NCI-H774 (cell line): ENCODE measurements around the gene TMEM132E.

Source experiments
- DNase-seq: peaks from one replicate; lab custom pipeline; 2025; lab: John Stamatoyannopoulos, UW

Gene TMEM132E

DNA sequence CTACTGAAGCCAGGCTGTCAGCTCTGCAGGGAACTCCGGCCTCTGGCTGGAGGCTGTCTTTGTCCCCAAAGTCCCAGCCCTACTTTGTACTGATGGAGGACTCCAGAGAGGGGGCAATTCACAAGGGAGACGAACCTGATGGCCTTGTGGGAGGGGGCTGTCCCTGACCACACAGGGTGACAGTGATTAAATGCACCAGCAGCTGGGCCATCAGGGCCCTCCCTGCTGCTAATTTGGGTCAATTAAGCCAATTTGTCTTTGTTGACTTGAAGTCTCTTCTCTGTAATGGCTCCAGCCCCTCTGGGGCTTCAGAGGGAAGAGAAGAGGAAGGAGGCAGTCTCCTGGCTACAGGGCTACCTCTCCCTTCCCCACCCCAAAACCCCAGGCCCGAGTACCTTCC, 22.0 kb downstream of the TMEM132E start:
- DNase-seq, result no peak

DNA sequence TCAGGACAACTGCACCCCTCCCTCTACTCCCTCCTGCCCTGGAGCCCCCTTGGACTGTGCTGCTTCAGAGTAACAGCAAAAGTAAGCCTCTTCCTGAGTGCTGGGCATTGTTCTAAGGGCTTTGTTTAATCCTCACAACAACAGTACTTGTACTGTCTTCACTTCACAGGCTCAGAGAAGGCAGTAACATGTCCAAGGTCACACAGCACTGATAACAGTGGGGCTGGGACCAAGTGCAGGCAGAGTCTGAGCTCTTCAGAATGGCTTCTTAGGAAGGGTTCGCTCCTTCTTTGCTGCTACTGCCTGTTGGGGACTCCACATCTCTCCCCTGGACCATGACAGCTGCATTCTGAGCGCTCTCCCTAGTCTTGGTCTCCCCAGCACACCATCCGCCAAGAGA, 24.6 kb downstream of the TMEM132E start:
- DNase-seq, result no peak

DNA sequence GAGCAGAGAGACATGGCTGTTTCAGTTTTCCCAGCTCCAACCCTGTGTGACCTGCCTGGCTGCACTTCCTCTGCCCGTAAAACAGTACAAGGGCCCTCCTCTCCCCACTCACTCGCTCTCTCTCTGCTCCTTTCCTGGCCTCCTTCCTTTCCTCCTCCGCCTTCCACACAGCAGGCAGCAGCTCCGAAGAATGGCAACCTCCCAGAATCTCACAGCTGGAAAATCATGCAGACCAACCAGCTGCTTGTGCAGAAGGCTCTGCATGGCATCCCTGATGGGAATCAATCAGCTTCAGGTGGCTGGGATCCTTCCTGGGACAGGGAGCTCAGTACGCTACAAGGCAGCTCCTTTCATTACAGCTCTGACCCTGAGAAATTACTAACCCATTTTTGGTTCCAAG, 27.4 kb downstream of the TMEM132E start:
- DNase-seq, result no peak

DNA sequence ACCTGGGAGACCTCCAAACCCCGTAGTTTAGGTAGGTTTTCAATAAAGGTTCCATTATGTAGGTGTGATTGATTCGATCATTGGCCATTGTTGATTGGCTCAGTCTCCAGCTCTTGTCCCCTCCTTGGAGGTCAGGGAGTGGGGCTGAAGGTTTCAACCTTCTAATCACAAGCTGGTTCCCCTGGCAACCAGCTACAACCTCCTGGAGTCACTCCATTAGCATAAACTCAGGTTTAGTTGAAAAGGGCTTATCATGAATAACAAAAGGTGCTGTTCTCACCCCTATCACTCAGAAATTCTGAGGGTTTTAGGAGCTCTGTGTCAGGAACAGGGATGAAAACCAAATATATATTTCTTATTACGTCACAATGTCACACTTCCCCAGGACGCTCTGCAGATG, 28.5 kb downstream of the TMEM132E start:
- no peak for DNase-seq

DNA sequence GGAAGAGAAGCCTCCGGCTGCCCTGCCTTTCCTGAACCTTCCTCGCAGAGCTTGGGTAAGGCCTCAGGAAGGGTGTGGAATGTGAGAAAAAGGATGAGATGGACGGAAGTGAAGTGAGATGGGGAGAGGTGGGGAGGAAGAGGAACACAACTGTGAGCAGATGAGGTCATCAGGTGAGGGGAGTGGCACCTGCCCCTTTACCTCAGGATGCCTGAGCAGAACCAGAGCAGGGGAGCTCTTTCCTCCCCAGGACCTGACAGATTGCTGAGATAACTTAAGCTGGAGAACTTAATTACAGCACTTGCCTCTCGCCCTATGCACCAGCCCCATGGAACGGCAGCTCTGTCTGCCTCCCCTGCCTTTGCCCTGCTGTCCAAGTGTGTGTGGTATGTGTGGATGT, 29.8 kb downstream of the TMEM132E start:
- DNase-seq, result no peak

DNA sequence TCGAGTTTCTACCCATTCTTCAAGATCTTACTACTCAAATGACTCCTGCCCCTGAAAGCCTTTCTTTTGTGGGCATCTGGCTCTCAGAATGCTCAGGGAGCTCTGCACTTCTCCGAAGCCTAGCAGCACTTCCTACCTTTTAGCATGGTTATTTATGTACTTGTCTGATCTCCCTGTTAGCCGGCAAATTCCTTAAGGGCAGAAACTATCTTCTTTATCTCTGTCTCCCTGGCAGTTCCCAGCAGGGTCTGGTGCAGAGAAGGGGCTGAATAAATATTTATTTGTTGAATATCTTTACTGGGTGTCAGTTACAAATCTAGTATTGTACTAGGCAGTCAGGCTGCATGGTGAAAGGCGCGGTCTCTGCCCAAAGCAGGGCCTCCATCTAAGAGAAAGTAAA, 30.7 kb downstream of the TMEM132E start:
- no peak for DNase-seq

DNA sequence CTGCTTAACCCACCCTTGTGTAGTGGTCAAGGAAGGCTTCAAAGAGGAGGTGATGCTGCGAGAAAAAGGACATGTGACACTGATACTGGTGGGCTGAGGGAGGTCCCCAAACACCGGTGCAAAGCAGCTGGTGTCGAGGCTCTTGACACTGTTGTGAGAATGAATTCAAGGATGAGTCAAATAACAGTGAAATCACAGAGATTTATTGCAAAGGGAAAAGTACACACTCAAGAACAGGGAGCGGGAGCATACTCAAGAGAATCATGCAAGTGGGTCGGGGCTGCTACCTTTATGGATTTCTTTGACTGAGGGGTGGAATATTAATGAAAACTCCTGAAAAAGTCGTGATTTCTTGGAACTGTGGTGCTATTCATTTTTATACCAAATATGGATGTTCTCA, 31.1 kb downstream of the TMEM132E start:
- no peak for DNase-seq

DNA sequence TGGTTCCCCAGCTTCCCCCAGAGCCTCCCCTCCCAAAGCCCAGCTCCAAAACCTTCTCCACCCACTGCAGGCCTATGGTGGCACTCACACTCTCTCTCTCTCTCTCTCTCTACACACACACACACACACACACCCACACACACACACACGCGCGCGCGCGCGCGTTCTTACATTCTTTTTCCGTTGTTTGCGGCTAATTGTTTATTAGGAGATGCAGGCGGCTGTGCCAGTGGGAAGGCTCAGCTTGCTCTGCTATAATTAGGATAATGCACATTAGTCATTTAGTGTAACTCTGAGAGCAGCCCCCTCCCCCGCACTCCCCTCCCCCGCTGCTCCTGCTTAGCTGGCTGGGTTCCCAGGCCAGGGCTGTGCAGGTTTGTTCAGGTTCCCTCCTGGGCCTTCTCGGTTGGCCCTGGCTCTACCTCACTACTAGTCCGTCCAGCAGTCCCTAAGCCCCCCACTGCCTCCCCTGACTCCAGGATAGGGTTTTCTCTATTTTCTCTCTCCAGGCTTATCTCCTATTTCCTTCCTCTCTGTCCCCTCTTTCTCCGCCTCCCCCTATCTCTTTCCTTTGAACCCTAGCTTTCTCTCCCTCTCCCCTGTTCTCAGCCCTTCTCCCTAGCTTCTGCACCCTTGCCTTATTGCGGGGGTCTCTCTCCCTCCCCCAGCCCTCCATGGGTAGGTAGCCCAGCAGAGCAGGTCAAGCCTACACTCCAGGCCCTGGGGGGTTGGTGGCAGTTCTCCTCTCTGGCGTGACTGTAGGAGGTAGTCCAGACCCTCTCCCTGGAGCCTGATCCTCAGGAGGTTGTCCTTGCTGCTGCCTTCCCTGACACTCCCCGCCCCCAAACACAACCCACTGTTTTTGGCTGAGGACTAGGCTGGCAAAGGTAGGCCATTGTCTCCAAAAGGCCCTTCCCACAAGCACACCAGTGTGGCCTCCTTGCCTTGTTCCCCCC, 34.0 kb downstream of the TMEM132E start:
- no peak for DNase-seq

DNA sequence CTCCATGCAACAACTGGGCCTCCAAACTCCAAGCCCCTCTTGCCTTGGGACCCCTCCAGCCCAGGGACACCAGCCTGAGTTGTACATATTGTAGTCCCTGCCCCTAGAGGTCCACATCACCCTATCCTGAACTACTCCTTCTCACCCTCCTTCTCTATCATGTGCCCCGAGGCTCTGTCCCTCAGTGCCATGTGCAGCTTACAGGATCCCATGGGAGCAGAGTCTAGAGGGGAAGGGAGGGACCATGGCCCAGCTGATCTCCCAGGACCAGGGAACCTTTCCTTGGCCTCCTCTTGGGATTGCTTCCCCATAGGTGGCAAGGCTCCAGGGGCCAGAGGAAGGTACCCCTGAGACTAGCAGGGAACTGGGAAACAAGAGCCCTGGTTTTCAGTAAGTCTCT, 35.3 kb downstream of the TMEM132E start:
- DNase-seq, result no peak

DNA sequence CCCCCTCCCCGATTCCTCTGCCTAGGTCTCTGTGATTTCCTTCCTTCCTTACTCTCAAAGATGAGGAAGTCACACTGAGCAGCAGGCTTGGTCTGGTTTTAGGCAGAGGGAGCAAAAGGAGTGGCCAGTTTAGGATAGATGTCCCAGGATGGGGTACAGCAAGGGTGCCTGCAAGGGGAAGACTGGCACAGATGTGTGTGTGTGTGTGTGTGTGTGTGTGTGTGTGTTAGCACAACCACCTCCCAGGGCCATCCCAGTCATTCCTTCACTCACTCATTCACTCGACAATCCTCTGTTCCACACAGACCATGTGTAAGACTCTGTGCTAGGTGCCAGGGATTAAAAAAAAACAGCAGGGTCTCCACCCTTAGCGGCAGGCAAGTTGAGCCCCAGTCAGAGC, 35.9 kb downstream of the TMEM132E start:
- DNase-seq, result no peak

DNA sequence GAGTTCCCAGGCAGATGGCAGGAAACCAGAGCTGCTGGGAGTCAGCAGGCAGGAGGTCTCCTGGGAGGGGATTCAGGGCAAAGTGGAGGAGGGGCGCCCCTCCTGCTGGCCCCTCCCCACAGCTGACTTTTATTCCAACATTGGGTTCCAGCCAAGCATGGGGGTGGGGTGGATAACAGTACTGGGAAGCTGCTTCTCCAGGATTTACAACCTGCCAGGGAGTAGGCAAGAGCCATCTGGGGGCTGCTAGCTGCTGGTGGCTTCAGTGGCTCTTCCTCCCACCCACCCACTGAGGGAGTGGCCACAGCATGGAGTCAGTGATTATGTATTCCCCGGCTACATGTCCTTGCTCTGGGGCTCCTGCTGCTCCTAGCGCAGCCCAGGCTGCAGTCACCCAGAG, 36.8 kb downstream of the TMEM132E start:
- DNase-seq, result no peak

DNA sequence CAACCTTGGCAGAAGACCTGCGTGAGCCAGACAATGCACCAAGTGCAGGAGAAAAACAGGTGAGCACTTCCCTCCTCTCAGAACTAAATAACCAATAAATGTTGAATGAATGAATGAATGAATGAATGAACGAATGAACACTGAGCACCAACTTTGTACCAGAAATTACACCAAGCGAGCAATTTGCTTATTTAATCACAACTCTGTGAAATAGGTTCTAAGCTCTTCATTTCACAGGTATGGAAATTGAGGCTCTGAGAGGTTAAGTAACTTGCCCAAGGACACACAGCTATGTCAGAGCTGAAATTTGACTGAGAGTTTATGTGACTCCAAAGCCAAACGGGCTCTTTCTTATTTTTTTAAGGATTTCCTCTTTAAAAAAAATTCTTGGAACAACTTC, 38.0 kb downstream of the TMEM132E start:
- DNase-seq, result no peak

DNA sequence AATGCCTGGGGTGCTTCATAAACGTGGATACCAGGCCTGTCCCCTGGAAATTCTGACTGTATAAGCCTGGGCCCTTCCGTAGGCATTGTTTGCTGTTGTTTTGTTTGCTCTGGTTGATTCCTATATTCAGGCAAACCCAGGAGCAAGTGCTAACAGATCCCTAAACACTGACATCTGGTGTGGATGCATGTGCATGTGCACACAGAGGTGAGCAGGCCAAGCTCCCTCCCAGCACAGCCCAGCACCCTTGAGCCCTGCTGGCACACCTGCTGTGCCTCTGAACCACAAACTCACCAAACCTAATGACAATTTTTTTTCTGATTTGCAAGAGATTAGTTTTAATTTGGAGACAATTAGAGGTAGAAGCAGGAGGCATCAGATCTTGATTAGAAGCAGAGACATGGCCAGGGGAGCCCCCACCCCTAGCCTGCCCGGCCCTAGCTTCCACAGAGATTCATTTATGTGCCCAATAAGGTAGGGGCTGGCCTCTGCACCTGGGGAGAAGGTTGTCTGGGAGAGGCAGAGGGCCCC, 40.4 kb downstream of the TMEM132E start:
- no peak for DNase-seq

DNA sequence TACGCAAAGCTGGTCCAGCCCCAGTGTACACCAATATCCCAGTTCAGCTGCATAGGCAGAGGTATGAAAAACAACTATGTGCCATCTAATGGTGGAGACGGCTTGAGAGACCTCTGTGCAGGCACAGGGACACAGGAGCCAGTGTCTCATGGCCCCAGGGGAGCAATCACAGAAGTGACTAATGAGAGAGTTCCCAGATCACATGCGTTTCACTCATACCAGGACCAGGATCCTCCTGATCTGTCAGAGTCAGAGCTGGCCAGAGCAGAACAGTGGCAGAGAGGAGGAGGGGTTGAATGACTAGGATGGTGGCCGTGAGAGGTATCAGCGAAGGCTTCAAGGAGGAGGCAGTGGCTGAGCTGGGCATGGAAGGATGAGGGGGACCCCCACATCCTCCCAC, 41.1 kb downstream of the TMEM132E start:
- DNase-seq, result no peak

DNA sequence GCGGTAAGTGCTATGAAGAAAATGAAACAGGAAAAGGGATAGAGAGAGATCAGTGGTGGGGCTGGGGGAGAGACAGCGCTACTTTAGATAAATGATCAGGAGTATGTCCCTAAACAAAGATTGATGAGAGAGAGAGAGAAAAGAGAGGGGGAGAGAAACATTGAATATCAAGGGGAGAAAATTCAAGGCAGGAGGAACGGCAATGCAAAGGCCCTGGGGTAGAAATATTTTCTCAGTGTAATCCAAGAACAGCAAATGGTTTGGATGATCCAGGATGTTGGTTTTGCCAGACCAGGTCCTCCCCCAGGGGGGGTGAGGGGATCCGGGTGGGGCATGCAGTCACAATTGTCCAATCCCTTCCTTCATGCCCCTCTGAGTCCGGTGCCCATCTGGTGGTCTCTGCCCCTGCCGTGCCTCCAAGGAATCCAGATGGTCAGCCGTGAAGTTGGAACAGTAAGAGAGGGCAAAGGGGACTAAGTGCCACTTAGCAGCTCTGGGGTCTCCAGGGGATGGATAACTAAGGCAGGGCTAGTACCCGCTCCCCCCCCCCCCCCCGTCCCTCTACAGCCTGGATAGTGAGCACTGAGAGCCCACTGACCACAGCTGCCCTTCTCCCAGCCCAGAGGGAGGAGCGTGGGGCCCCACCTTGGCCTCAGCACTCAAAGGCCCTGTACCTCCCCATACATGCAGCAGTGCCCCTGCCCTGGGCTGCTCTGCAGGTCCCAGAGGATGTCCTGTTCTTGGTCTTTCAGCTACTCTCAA, 43.7 kb downstream of the TMEM132E start:
- DNase-seq, result no peak

DNA sequence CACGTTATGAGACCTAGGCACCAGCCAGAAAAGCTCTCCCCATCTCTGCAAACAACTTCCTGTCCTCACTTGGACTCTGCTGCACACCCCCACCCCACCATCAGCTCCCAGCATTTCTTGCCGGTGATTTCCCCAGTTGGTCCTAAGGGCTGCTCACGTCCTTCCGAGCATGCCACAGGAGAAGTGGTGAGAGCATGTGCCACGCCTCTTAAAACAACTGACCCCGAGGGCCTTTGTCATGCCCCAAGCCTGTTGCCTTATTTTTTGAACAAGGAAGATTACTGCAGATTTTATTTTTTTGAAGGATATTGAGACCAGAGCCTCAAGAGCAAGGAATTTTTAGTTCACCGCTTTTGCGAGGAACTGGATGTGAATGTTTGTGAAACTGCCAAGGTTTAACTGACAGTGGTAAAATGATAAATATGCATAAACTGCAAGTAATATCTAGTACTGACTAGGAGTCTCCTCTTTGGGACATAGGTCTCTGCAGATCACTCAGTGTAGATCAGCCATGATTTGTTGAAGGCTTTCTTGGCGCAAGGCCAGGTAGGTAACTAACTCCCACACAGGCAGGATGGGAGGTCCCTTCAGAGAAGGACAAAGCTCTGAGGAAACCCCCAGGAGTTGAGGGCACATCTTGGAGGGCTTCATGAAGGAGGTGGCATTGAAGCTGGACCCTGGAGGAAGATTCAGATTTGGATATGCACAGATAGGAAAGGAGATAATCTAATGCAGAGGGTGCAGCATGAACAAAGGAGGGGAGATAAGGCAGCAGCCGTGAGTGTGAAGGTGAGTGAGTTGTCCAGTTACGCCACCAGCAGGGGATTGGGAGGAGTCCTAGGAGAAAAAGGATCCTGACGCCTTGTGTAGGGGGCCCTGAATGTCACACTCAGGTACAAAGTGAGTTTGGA, 44.7 kb downstream of the TMEM132E start:
- DNase-seq, result no peak

DNA sequence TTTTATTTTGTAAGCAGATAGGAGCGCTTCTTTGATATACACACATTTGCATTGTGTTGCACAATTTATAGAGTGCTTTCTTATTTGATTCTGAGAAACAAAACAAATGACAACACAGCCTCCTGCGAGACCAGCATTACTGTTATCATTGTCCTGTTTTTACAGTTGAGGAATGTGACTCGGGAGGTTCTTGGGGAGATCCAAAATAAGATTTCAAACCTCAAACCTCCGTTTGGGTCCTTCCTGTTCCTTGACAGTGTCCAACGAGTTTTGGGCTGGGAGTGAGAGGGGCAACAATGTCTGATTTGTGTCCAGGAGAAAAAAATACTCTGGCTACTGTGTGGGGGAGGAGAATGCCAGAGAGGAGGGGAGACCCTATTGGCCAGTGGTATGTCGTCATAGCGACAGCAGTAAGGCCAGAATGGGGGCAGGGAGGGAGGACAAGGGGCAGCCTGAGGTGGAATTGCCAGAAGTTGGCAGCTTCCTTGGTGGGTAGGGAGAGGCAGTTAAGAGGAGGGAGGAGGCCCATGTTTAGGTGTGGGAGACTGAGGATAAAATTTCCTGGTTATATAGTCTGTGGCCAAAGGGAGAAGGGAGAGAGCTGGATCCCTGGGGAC, 45.5 kb downstream of the TMEM132E start:
- DNase-seq, result no peak

DNA sequence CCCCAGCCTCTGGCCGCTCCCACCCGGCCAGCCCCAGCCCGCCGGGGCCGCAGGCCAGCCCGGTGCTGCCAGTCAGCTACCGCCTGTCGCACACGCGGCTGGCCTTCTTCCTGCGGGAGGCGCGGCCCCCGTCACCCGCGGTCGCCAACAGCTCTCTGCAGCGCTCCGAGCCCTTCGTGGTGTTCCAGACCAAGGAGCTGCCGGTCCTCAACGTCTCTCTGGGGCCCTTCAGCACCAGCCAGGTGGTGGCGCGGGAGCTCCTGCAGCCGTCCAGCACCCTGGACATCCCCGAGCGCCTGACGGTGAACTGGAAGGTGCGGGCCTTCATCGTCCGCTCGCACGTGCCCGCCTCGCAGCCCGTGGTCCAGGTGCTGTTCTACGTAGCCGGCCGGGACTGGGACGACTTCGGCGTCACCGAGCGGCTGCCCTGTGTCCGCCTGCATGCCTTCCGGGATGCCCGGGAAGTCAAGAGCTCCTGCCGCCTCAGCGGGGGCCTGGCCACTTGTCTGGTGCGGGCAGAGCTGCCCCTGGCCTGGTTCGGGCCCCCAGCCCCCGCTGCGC, 46.8 kb downstream of the TMEM132E start:
- DNase-seq, result no peak

DNA sequence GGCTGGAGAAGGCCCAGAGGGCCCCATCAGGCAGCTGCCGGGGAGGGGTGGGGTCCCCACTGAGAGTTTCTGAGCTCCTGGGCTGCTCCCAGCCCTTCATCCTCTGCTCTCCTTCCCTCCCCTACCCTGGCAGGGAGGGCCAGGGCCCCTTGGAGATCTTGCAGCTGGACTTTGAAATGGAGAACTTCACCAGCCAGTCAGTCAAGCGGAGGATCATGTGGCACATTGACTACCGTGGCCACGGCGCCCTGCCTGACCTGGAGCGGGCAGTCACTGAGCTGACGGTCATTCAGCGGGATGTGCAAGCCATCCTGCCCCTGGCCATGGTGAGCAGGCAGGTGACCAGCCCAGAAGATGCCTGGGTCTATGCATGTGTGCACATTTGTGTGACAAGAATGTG, 49.5 kb downstream of the TMEM132E start:
- no peak for DNase-seq

DNA sequence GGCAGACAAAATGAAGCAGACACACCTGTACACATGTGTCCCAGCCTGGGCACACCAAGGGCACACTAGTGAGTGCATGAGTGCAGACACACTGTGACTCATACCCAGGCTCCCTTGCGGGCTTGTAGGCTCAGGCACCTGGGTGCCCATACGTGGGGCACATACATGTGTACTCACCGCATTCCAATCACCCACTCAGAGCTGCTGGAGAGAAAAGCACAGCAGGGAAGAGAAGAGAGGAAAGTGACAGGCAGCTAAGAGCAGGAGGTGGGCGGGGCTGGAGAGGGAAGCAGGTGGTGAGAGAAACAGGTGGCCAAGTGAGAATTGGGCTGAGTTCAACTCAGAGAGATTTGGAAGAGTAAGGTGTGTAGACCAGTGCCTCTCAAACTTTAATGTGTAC, 54.0 kb downstream of the TMEM132E start:
- DNase-seq, result peak; percentile 58

DNA sequence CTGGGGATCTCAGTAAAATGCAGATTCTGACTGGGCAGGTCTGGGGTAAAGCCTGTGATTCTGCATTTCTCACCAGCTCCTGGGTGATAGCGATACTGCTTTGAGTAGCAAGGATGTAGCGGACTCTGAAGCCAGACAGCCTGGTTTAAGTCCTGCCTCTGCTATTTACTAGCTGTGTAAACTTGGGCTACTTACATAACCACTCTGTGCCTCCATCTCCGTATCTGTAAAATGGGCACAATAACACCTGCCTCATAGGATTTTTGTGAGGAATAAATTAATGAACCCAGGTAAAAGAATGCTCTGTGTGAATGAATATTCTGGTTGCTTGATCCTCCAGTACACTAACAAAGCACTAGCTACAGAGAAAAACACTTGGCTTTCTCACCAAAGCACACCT, 54.4 kb downstream of the TMEM132E start:
- DNase-seq, result no peak
